T follicular helper cell (primary cell): ENCODE data around the gene VAV3.

Experiments
- DNase-seq: peaks from one replicate; pipeline ENCODE4 v3.0.0-alpha.2; 2020; ENCODE audit warnings: low read depth

VAV3 gene

GRCh38 chr1:107588321-107588720, 376.7 kb downstream of the VAV3 start:
- DNase-seq: no peak

- DNase-seq: no peak
Observed at GRCh38 chr1:107575226-107575625, 389.8 kb downstream of the VAV3 start.

DNA sequence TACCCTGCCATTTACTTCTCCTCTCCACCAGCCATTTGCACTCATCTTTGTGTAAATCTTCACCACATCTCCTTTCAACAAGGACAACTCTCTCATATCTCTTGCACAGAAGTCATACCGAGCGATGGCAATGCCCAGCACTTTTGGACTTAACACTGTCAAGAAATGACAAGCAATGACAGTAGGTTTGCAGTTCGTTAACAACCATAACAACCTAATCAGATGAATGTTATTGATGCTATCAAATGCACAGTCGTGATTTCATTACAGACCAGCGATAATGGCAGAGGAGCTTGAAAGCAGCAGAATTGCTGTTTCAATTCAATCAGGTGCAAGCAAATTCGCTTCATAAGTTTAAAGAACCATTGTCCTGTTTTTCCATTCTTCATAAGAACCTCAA, 390.9 kb downstream of the VAV3 start:
- DNase-seq: no peak

- DNase-seq: no peak
Observed at GRCh38 chr1:107572674-107573211, 392.2 kb downstream of the VAV3 start.

DNA sequence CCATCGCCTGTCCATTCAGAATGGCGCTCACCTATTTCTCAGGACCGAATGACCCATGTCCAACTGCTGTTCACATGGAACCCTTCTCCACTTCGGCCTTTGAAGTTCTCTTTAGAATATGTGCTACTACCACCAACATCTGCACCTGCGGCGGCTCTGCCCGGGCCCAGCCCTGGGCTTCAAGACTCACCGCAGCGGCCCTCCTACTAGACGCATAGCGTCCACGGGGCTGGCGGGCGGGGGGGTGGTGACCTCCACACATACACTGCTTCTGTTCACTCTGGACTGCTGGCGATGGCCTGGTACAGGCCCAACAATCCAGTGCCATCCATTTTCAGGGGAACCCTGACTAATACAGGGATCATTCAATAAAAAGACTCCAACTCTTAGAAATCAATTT, 394.2 kb downstream of the VAV3 start:
- no peak for DNase-seq

- no peak for DNase-seq
Observed at GRCh38 chr1:107563441-107563840, 401.5 kb downstream of the VAV3 start.

GRCh38 chr1:107559881-107560280, 405.1 kb downstream of the VAV3 start:
- no peak for DNase-seq

- DNase-seq: no peak
Observed at GRCh38 chr1:107557095-107557494, 407.9 kb downstream of the VAV3 start.

GRCh38 chr1:107555578-107555977, 409.4 kb downstream of the VAV3 start:
- DNase-seq: no peak

GRCh38 chr1:107552781-107553180, 412.2 kb downstream of the VAV3 start:
- DNase-seq: no peak

DNA sequence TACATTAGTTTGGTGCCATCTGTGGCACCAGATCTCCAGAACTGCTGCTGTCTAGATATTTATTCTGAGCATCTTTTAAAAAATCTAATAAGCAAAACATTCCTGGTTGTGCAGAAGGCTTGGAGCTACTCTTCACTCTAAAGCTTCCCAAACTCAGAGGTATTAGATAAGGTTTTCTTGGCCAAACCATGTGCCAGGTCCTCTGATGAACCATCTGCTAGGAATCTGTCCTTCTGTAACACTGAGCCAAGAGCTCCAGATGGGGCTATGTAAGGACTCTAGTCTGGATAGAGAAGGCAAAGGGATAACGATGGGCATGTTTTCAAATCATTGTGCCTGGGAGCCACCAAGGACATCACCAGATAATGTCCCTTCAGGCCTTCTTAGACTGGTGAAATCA, 413.5 kb downstream of the VAV3 start:
- no peak for DNase-seq

DNA sequence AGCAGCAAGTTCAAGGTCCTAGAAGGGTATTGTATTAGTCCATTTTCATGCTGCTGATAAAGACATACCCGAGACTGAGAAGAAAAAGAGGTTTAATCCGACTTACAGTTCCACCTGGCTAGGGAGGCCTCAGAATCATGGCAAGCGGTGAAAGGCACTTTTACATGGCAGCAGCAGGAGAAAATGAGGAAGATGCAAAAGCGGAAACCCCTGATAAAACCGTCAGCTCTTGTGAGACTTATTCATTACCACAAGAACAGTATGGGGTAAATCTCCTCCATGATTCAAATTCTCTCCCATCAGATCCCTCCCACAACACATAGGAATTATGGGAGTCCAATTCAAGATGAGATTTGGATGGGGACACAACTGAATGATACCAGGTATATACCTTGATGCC, 414.6 kb downstream of the VAV3 start:
- DNase-seq: no peak

DNA sequence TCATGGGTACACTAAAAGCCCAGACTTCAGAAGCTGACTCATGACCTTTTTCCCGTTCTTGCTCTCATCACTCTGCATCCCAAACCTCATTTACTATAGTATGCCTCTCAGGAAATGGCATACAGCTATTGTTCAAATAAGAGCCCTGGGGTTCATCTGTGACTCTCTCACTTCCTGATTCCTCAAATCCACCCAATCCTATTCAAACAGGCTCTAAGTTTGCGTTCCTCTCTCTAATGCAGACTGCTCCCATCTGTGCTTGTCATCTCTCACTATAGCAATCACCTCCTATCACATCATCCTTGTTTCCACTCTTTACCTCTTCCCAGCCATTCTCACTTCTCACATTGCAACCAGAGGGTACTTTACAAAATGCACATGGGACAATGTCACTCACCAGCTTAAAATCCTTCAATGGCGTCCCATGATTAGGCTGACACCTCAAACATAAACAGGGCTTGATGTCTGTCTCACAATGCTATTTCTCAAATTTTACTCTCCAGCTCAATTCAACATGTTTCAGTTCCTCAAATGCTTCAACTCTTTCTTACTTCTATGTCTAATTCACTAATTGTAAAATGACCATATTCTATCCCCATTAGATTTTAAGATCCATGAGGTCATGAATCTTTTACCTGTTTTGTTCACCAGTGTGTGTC, 415.7 kb downstream of the VAV3 start:
- DNase-seq: no peak

DNA sequence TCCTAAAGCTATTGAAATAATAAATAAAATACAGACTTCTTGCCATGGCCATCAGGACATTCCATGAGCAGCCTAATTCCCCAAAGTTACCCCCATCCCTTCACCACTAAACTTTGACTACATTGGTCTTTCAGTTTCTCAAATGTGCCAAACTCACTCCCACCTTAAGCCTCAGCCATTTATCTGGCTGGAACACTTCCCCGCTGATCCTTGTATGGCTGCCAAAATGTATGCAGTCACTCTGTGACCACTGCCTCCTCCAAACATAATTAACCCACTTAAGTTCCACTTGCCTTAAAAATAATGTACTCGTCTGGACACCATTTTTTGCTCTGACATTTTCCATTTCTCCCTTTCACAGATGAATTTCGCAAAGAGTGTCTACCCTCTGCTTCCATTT, 416.7 kb downstream of the VAV3 start:
- DNase-seq: no peak

DNA sequence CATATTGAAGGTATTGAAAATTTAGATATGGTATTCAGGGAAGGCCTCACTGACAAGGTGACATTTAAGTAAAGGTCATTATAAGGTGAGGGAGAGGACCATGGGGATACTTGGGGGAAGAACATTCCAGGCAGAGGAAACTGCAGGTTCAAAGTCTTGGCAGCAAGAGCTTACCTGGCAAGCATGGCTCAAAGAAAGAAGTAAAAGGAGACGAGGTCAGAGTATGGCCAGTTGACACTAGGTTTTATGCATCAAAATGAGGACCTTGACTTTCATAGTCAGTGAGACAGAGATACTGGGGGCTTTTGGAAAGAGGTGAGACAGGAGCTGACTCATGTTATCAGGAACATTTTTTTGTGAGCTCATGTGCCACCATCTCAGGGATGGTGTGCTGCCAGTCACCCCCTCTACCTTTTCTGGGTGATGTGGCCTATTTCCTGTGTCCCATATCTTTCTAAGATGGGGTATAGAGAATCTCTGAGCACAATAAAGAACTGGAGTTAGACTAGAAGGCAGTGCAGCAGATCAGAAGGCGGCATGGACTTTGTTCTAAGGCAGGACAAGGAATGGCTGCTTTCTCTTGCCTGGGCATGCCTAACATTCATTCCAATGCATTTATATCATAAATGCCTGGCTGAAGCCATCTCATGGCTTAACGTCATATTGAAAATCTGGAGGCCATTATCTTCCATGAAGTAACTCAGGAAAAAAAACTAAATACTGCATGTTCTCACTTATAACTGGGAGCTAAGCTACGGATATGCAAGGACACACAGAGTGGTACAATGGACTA, 417.4 kb downstream of the VAV3 start:
- DNase-seq: no peak

DNA sequence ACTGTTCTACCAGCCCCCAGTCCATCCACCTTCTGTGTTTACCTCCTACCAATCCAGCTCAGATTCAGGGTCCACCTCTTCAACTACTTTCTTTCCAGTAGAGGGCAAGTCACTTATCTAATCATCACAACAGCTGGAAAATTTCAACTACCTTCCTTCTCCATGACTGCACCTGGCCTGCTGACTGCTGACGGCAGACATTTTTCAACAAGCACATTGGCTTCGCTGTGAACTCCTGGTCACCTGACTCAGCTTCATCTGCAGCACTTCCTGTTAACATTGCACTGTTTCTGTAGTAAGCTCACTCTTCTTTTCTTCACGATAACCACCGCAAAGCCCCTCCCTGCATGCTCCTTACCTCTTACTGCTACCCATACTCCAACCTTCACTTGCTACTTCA, 418.4 kb downstream of the VAV3 start:
- DNase-seq: no peak

- DNase-seq: no peak
Observed at GRCh38 chr1:107545879-107546278, 419.1 kb downstream of the VAV3 start.

- DNase-seq: no peak
Observed at GRCh38 chr1:107545056-107545577, 419.9 kb downstream of the VAV3 start.

DNA sequence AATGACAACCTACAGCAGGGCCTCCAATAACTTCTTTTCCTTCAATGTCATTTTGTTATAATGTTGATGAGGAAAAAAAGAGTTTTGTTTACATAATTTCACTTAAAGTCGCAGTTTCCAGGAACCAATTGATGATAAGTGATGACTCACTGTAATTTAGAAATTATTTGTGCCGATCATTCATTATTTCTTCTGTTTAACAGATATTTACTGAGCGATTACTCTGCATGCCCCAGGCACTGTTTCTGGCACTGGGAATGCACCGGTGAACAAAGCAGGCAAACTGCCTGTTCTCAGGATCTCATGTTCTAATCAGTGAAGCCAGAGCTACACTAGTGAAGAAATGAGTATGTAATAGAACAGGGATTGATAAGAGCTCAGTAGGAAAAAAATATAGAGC, 420.7 kb downstream of the VAV3 start:
- DNase-seq: no peak

DNA sequence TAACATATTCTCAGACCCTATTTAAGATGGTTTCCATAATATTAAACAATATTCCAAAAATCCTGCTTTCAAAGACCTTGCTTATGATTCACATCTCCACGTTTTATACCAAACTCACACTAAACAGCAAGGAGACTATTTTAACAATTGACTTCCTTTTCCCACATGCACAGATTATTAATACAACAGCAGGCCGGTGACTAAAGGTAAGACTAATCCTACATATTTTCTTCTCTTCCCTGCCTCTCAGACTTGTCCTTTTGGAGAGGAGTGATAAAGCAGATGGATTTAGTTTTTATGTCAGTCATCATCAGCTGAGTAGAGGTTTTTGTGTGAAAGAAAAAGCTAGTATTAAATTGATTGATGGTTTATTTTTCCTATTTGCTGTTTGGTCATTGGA, 423.6 kb downstream of the VAV3 start:
- DNase-seq: no peak

DNA sequence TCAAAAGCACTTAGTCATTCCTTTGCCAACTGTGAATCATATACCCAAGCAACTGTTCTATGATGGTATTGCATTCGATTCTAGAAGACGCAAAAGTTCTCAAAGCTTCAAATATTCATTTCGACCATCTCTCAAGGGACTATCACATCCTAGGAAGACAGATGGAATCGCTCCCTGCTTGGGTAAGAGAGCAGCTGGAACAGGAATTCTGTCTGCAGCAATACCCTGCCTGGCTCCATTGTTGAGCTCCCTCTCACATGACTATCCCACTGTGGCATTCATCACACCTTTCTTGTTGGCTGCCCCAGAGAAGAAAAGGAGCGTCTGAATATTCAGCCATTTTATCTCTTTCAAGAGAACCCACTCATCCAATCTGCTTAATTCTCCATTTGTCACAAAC, 426.5 kb downstream of the VAV3 start:
- DNase-seq: no peak

- DNase-seq: no peak
Observed at GRCh38 chr1:107536266-107536665, 428.7 kb downstream of the VAV3 start.

DNA sequence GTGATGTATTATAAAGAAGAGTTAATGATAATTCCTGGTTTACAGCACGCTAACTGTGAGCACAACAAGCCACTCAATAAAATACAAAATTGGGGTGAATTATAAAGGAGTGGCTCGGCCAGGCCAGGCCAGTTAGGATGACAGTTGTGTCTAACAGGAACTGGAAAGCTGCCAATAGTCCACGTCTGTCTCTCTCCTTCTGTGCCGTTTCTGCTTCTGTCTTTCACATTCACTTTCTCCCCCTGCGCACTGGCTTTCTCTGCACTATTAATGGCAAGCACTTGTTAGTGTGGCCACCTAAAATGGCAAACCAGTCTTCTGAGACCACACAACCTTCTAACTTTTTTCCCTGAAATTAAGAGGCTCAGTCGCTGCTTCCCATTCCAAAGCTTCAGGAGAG, 429.9 kb downstream of the VAV3 start:
- DNase-seq: no peak
